Femur (tissue), 1 donor: ENCODE measurements around the gene RMDN2.

Source experiments
- DNase-seq: peaks from one replicate; pipeline ENCODE4 v3.0.0-alpha.2; 2017

The RMDN2 gene

DNA sequence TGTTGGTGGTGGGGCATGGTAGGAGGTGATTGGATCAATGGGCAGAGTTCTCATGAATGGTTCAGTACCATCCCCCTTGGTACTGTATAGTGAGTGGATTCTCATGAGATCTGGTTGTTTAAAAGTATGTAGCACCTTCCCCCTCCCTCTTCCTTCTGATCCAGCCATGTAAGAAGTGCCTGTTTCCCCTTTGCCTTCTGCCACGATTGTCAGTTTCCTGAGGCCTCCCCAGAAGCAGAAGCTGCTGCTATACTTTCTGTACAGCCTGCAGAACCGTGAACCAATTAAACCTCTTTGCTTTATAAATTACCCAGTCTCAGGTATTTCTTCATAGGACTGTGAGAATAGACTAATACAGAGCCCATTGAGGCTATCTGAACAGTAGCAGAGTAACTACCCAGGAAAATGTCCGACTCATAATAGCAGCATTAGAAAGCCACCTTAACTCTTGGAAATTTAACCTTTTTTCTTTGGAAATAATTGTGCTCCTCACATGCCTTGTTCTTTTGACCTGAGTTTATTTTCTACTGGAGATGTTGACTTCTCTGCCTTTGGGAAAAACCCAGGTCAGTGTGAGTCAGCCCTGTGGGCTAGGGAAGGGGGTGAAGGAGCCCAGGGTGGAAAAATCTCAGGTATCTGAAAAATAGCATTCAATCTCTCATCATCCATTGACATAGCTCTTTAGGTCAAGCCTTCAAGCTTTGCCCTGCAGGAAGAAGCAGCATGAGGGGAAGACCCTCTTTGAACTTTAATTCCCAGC, 132.7 kb downstream of the RMDN2 start:
- DNase-seq = no peak

DNA sequence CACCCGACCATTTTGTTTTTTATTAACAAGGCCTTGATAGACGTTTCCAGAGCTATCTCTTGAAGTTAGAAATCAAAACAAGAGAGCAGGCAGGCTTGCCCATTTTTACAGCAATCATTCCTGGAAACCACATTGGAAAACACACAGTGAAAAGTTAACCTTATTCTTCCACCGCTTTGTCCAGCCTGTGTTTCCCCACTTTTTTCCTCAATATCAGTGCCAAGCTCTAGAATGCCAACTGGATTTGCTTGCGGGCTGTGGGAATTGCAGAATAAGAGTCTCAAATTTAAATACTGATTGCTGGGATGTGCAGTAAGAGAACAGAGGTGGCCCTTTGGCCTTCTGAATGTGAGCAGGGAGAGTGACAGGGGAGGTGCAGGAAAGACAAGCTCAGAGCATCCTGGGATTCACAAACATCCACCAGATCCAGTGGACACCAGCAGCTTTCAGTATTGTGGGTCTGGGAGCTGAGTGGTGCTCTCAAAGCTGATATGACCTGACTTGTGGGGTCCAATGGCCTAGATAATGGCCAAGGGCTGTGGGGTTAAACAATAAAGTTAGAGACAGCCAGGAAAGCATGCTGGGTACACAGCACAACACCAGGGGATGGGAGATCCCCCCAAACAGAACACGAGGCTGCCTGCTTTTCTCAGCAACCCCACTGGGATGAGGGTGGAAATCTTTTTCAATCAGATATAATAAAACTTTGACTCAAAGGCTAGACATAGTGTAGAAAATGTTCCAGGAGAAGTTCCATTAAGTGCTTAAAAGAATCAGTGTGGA, 135.3 kb downstream of the RMDN2 start:
- DNase-seq = peak; percentile 73

DNA sequence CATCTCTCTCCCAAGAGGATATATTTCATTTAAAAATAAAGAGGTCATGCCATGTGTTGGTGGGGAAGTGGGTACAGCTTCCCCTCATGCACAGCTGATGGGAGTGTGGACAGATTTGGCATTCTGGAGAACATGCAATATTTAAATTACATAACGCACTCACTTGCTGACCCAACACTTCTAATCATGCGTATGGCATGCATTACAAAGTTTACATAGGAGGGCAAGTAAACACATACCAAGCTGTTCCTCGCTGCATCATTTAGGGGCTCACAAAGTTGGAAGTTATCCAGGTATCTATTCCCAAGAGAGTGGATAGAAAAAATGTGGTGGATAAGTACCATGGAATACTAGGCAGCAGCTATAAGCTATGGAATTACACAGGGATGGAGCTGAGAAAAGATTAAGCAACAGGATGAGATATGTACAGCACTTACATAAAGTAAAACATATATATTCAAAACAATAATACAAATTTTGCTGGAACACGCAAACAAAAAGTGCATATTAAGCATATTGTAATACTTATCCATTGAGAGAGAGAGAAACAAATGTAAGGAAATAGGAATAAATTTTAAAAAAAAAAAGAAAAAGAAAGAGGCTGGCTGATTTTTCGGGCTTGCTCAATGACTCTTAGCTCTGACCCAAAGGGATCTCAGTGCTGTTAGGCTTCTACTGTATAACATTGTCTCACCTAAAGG, 139.9 kb downstream of the RMDN2 start:
- no peak for DNase-seq

DNA sequence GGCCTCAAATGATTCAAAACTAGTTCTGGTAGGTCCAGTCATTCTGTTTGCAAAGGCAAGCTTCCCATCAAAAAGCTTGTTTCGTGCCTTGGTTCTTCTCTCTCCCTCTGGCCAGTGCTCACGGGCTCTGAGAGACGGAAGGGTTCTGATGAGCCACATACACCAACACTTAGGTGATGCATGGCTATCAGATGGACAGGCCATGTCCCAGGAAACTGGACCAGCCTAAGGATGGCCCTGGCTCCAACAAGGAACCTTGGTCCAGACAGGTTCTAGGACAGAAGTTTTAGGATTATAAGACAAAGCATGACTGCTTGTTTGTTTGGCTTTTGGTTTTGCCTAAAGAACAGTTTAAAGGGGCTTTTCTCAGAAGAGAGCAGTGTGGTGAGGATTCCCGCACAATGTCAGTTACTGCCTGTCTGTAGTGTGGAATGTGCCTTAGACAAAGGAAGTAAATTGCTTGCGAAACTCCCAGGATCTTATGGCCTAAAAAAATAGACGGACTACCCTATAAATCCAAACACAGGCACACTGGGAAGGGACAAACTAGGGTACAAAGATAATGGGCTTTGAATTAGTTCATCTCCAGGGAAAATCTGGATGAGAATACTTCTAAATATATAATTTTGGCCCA, 140.5 kb downstream of the RMDN2 start:
- no peak for DNase-seq

DNA sequence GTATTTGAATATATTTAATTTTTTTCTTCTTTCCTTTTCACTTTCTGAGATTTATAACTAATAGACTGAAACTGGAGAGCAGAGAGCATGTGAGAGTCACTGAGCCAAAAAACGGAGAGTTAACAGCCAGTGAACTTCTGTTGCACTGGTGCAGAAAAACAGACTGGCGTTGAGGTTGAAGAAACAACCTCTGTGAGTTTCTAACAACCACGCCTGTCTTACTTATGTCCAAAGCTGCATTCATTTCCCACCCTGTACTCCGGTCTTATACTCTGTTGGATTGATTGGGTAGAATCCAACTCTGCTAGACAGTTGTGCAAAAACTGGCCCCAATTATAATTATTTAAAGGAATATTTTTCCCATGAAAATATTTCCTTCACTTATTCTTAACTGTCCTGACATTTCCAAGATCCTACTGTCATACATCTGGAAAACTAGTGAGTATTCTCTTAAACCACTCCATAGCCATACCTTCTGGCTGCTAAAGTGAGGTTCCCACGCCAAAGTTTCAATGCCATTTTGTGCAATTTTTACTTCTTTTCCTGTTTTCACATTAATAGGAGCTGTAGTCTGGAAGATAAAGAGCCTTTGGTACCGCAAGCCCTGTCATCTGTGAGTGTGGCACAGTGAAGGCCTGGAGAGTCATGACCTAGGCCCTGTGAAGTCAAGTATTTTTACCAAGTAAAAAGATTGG, 141.5 kb downstream of the RMDN2 start:
- peak; percentile 69 for DNase-seq
